IgD-negative memory B cell (primary cell): ENCODE results near the gene CNOT6L. TPM values are rescaled to one million over a fixed set of nuclear protein-coding genes. Genes with fewer than 3 reads are reported as not detected.
A peak's percentile ranks its signal among the peaks of the same experiment; 100 is the strongest.

Experiments
- H3K27ac Mint-ChIP-seq, 3 donors: one replicate each; pipeline ENCODE4 v1.8.0; 2020 to 2022; ENCODE audit warnings: mild to moderate bottlenecking in 3 of 3, mixed read lengths in 3 of 3, moderate library complexity in 1 of 3
- H3K27me3 Mint-ChIP-seq: one replicate; pipeline ENCODE4 v1.8.0; 2021; ENCODE audit warnings: mixed read lengths
- H3K36me3 Mint-ChIP-seq: one replicate; pipeline ENCODE4 v1.8.0; 2020; ENCODE audit warnings: mild to moderate bottlenecking, mixed read lengths
- H3K4me1 Mint-ChIP-seq, 3 donors: one replicate each; pipeline ENCODE4 v1.8.0; 2020 to 2022; ENCODE audit warnings: mixed read lengths in 3 of 3, mild to moderate bottlenecking in 1 of 3
- H3K4me3 Mint-ChIP-seq, 4 donors: one replicate each; pipeline ENCODE4 v1.8.0; 2020 to 2022; ENCODE audit warnings: mild to moderate bottlenecking in 4 of 4, mixed read lengths in 4 of 4, moderate library complexity in 3 of 4
- H3K9me3 Mint-ChIP-seq, 3 donors: one replicate each; pipeline ENCODE4 v1.8.0; 2020 to 2021; ENCODE audit warnings: mixed read lengths in 3 of 3, mild to moderate bottlenecking in 1 of 3
- polyA plus RNA-seq: library from polyadenylated mRNA; unstranded; fragments of 300-500 nt; fragmentation: Illumina TruSeq; gene quantifications from one replicate; pipeline ENCODE4 v1.2.3, GENCODE V29; 2021

The CNOT6L gene
- polyA plus RNA-seq, 1 donor from 2014 or later = 40.1 TPM

DNA sequence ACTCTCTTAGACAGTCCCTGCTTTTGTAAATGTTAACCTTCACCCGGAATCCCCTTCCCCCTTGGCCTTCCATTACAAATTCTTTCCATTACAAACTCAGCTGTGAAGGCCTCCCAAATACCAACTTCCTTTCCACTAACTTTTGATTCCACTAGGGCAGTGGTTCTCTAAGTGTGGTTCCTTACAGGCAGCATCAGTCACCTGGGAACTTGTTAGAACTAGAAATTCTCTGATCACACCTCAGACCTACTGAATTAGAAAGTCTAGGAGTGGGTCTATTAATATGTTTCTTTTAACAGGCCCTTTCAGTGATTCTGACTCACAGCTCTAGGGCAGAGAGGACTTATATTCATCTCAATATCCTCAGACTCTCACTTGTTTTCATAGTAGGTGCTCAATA lies 24.5 kb upstream of the CNOT6L start:
- Mint-ChIP-seq H3K4me3 (no peak overlapping the region), H3K36me3 (no peaks in the 10 kb centered on the region), H3K4me1 (no peaks in the 10 kb centered on the region), H3K9me3 (no peaks in the 10 kb centered on the region), H3K27ac (no peak overlapping the region), H3K27me3 (no peaks in the 10 kb centered on the region)

DNA sequence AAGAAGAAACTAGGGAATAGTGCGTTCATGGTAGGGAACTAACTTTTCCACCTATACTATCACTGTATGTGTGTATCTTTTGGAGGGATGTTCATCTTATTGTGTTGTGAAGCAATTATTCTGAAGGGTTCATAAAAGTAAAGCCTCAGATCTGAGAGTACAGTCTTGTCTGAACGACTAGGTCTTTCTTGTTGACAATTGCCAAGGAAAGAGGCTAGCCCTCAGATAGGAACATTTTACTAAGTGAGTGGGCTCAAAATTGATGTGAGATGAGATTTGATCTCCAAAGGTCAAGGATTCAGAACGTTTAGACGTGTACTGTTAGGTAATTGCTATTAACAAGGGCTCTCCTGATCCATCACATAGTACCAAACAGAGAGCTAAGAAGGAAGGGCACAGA lies 15.2 kb upstream of the CNOT6L start:
- Mint-ChIP-seq H3K27ac (no peak overlapping the region), H3K9me3 (peaks cover 0 to 2% (median 0%) of the 10 kb centered on the region in 3 donors), H3K36me3 (no peaks in the 10 kb centered on the region), H3K4me3 (no peak overlapping the region), H3K4me1 (no peaks in the 10 kb centered on the region), H3K27me3 (peaks cover 1% of the 10 kb centered on the region)

DNA sequence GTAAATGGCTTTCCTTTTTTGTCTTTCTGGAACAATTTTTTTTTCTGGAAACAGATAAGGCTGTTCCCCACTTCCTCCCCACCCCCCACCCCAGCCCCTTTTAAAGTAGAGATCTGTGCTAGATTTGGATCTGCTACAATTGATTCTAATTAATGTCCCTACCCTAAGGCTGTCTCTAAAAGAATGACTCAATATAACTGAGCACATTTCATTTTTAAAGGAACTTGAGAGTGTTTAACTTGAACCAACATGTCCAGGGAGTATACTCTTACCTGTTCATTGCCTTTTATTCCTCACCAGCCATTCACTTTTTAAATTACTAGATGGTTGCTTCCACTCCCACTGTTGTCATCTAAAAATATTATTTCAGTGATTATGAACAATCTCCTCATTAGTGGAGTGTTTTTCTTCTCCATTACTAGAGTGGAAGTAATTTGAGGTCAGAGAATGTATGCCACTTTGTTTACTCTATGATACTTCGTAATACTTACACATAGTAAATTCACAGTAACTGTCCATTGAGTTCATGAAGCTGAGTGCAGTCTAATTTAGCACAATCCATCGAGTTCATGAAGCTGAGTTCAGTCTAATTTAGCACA lies 14.1 kb upstream of the CNOT6L start:
- H3K4me1 Mint-ChIP-seq = no peaks in the 10 kb centered on the region
- H3K27ac Mint-ChIP-seq = no peak overlapping the region
- no peaks in the 10 kb centered on the region for H3K36me3 Mint-ChIP-seq
- peaks cover 0 to 2% (median 0%) of the 10 kb centered on the region in 3 donors for H3K9me3 Mint-ChIP-seq
- peaks cover 1% of the 10 kb centered on the region for H3K27me3 Mint-ChIP-seq
- no peak overlapping the region for H3K4me3 Mint-ChIP-seq

DNA sequence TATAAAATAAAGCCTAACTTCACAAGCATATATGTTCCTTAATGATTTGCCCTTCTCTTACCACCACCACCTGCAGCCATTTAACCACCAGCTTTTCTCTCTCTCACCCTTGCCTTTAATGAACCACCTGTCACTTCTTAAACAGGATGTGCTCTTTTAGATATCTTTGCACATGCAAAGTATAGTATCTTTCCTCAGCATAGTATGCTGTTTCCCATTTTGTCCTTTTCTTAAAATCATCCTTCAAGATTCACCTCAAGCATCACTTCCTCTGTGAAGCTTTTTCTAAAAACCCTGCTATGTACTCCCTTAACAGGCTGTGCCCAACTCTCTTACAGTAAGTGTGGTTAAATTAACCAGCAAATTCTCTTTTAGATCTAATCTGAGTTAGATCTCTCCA lies 8.2 kb upstream of the CNOT6L start:
- Mint-ChIP-seq H3K9me3 (peaks cover 0 to under 1% (median 0%) of the 10 kb centered on the region in 3 donors), H3K4me3 (peak overlapping the region; percentile 7 to 30 (median 26)), H3K27me3 (peaks cover 1% of the 10 kb centered on the region), H3K4me1 (peaks cover 21 to 28% (median 23%) of the 10 kb centered on the region in 3 donors), H3K27ac (peak overlapping the region in 2 of 3 donors; percentile 41 to 42), H3K36me3 (no peaks in the 10 kb centered on the region)

DNA sequence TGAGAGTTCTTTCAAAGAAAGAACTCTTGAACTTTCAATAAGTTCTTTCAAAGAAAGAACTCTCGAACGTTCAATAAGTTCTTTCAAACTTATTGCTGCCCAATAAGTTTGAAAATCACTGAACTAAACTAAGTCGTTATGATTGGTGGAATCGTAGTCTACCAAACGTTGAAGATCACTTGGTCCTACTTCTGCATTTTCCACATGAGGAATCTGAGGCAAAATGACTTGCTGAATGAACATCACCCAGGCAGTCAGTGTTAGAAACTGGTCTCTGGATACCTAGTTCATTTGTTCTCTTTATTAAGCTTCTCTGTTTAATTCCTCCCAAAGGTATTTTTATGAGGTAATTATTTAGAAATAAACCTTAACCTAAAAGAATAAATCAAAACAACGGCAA lies 7.1 kb upstream of the CNOT6L start:
- peak overlapping the region in 3 of 4 donors; percentile 27 to 72 (median 33) for H3K4me3 Mint-ChIP-seq
- H3K4me1 Mint-ChIP-seq = peaks cover 28 to 37% (median 29%) of the 10 kb centered on the region in 3 donors
- peak overlapping the region in 2 of 3 donors; percentile 41 to 65 for H3K27ac Mint-ChIP-seq

DNA sequence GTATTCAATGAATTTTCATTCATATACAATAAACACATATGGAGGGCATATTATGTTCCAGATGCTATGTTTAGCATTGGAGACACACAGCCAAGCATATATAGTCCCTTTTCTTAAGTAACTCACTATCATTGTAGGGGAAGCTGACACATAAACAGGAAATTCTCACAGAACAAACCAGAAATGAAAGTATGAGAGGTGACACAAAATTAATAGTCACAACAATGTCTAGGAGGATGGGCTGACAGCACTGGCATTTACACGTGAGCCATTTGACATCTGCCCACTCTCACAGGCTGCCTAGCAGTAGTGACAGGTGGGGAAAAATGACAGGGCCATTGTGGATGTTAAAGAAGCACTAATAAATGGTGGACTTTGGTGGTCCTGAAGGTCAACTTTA lies 2.6 kb upstream of the CNOT6L start:
- Mint-ChIP-seq H3K4me3 (peak overlapping the region; percentile 91 to 98 (median 97)), H3K36me3 (no peaks in the 10 kb centered on the region), H3K4me1 (peaks cover 24 to 36% (median 30%) of the 10 kb centered on the region in 3 donors), H3K9me3 (peaks cover 0 to 2% (median 0%) of the 10 kb centered on the region in 3 donors), H3K27me3 (no peaks in the 10 kb centered on the region), H3K27ac (peak overlapping the region; percentile 95 to 100 (median 97))

More for the DNA sequence above, 7.1 kb upstream of the CNOT6L start:
- Mint-ChIP-seq H3K36me3 (no peaks in the 10 kb centered on the region), H3K27me3 (no peaks in the 10 kb centered on the region), H3K9me3 (no peaks in the 10 kb centered on the region)

DNA sequence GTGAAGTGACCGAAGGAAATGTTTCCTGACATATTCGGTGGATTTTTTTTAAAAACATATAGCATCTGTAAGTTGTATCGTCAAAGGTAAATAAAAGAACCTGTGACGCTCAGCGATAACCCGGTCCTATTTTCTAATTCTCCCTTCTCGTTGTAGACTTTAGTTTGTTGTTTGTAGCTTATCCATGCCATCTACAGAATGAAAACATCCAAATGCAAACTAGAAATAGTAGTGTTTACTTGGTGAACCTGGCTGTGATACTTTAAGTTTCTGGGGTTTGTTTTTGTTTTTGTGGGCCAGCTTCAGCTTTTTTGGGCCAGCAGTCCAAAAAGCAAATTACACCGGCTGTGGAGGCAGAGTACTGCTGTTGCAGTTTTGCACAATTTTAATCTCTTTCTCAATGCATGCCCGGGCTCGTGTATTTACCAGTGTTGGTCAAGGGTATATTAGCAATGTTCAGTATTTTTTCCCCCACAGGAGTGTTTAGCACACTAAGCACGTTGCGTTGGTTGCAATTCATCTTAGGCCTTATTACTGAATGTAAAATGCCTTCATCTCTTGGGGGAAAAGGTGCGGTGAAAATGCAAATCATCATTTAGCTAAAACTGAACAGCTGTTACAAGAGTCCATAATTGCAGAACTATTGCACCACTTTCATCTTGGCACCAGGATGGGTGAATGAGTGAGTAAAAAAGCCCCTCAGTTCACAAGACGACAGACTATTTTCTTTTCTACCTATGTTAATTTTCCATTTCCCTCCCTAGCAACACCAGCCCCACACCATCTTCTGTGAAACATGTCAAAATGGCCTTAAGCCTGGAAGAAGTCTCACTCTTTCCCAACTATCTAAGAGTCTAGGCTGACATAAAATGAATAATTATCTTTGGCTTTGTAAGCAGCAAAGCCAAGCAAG lies 1.7 kb upstream of the CNOT6L start:
- Mint-ChIP-seq H3K36me3 (no peaks in the 10 kb centered on the region), H3K4me1 (peaks cover 15 to 31% (median 22%) of the 10 kb centered on the region in 3 donors), H3K27me3 (no peaks in the 10 kb centered on the region), H3K4me3 (peak overlapping the region; percentile 91 to 98 (median 97)), H3K27ac (peak overlapping the region; percentile 95 to 100 (median 97)), H3K9me3 (peaks cover 0 to 2% (median 0%) of the 10 kb centered on the region in 3 donors)

DNA sequence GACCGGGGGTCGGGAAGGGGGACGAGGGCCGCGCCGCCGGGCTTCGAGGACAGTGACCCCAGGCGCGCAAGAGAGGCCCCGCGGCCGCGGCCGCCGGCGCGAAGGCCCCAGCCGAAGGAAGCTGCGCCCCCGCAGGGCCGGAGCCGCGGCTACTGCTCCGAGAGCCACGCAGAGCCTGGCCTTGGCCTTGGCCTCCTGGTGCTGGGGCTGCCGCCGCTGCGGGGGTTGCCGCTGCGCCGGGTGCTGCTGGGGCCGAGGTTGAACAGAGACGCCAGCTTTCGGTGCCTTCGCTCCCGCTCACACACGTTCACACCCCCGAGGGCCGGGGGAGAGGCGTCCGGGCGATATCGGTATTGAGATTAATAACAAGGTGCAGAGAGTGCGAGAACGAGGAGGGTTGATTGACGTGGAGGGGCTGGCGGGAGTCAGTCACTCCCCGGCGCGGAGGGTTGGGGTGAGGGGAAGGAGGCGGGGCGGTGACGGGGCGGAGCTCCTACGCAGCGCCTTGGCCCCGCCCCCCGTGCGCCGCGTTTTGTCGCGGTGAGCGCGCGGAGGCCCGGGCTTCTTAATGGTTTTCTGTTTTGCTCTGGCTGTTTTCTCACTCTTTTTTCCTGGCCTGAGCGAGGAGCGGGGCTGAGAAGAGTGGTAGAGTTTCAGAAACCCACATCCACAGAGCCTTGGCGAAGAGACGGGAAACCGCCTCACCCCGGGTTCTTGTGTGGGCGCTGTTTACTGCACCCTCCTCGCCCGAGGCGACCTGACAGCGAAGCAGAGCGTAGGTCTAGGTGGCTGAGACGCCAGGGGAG lies 878 bp upstream of the CNOT6L start:
- H3K4me3 Mint-ChIP-seq = peak overlapping the region; percentile 91 to 98 (median 97)
- no peaks in the 10 kb centered on the region for H3K36me3 Mint-ChIP-seq
- H3K9me3 Mint-ChIP-seq = peaks cover 0 to 2% (median 0%) of the 10 kb centered on the region in 3 donors
- peak overlapping the region; percentile 95 to 100 (median 97) for H3K27ac Mint-ChIP-seq
- peaks cover 20 to 36% (median 29%) of the 10 kb centered on the region in 3 donors for H3K4me1 Mint-ChIP-seq
- H3K27me3 Mint-ChIP-seq = no peaks in the 10 kb centered on the region

DNA sequence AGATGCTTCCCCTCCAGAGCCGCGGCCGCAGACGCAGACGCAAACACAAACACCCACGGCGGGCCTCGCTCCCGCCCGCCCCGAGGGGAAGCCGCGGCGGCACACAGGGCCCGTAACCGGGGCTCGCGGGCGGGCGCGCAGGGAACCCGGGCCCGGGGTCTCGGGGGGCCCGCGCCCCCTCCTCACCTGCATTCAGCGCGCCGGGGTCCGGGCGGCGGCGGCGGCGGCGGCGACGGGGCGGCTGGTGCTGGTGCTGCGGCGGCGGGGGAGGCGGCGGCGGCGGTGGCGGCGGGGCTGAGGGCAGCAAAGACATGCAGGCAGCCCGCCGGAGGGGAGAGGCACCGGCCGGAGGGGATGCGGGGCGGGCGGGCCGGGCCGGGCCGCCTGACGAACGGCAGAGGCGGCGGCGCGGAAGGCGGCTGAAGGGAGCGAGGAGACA lies 255 bp upstream of the CNOT6L start:
- no peaks in the 10 kb centered on the region for H3K27me3 Mint-ChIP-seq
- H3K4me1 Mint-ChIP-seq = peaks cover 24 to 40% (median 34%) of the 10 kb centered on the region in 3 donors
- peak overlapping the region; percentile 93 to 100 (median 99) for H3K4me3 Mint-ChIP-seq
- H3K27ac Mint-ChIP-seq = peak overlapping the region; percentile 98 to 100 (median 99)
- no peaks in the 10 kb centered on the region for H3K36me3 Mint-ChIP-seq
- H3K9me3 Mint-ChIP-seq = peaks cover 0 to 2% (median 0%) of the 10 kb centered on the region in 3 donors

DNA sequence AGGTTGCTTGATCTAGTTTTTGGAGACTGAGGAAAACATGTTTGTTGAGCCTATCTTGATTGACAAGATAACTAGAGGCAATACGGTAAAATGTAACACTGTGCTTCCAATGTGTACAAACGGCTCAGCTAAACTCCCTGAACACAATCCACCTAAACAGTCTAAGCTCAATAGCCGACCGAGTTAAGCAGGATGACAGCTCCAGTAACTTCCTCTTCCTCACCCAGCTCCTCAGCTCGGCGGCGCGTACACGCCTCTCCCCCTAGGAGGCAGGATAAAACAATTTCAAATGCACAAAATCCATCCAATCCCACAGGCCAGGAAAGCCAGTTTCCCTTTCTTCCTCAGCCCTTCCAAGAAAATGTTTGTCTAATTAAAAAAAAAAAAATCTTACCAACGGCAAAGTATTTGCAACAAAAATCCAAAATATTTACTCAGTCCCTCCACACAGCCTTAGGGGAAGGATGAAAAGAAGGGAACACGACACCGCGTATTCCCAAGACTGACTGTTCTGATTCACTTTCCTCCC lies 1.0 kb downstream of the CNOT6L start:
- Mint-ChIP-seq H3K4me3 (peak overlapping the region; percentile 93 to 97 (median 94)), H3K27me3 (no peaks in the 10 kb centered on the region), H3K27ac (peak overlapping the region; percentile 98), H3K4me1 (peaks cover 35 to 51% (median 45%) of the 10 kb centered on the region in 3 donors), H3K9me3 (peaks cover 0 to 2% (median 0%) of the 10 kb centered on the region in 3 donors), H3K36me3 (no peaks in the 10 kb centered on the region)

DNA sequence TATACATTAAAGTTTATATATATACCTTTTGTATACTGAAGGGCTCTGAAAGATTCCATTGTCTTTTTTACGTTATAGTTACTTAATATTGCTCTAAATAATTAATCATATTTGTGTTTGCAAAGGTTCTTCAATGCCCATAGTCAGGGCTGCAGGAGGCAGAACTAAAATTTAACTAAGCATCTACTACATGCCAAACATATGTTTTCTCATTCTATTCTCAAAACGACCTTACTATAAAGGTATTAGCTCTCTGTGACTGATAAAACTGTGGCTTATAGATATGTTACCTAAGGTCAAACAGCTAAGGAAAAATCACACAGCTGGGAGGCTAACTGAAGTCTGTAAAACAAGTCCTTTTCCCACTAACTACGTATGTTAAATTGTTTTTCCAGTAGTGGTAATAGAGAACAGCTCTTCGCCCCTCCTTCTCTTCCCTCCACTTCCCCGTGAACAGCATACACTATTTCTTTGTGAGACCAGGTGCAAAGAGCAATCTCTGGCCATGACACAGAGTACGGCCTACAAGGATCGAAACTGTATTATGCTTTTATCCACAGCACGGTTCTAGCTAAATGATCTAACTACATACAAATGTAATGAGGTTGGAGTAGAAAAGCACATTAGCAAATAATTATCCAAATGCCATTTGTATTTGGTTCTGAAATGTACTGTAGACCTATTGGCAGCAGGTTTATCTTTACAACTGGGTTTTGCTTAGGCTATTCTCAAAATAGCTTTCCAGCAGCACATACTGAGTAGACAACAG lies 1.7 kb downstream of the CNOT6L start:
- no peaks in the 10 kb centered on the region for H3K36me3 Mint-ChIP-seq
- peak overlapping the region; percentile 93 to 97 (median 94) for H3K4me3 Mint-ChIP-seq
- peak overlapping the region; percentile 98 for H3K27ac Mint-ChIP-seq
- peaks cover 41 to 51% (median 49%) of the 10 kb centered on the region in 3 donors for H3K4me1 Mint-ChIP-seq
- H3K9me3 Mint-ChIP-seq = peaks cover 0 to 2% (median 0%) of the 10 kb centered on the region in 3 donors
- no peaks in the 10 kb centered on the region for H3K27me3 Mint-ChIP-seq

DNA sequence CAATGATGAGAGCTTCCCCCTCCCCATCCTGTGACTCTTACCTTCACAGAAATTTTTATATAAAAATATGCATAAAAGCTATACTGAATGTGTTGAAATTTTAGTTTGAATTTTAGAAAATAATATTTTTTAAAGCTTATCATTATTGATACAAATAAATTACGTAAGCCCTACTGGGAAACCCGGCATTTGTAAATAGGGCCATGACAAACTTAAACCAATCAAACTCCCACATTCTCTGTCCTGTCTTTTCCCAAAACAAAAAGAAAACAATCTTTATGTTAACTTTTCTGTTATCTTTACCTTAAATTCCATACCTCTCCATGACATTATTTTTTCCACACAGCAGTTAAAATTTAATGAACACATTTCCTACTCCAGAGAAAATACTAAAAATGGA lies 2.6 kb downstream of the CNOT6L start:
- Mint-ChIP-seq H3K27ac (no peak overlapping the region), H3K4me3 (peak overlapping the region in 2 of 4 donors; percentile 40 to 58)

DNA sequence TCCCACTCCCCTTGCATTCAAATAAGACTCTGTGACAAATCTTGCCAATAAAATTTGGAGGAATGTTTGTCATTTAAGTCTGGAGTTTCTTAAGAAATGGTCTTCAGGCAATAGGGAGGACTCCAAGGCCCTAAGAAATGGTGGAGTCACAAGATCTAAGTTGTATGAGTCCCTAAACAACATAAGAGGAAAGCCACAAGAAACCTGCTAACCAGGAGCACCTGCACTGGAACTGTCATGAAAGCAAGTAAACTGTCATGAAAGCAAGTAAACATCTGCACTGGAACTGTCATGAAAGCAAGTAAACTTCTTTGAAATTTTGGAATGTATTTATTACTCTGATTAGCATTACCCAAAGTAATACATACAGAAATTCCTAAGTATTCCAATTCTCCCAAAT lies 3.5 kb downstream of the CNOT6L start:
- Mint-ChIP-seq H3K27me3 (no peaks in the 10 kb centered on the region), H3K27ac (peak overlapping the region in 2 of 3 donors; percentile 62 to 81), H3K36me3 (peaks cover 4% of the 10 kb centered on the region), H3K9me3 (peaks cover 0 to 2% (median 0%) of the 10 kb centered on the region in 3 donors), H3K4me1 (peaks cover 46 to 52% (median 50%) of the 10 kb centered on the region in 3 donors), H3K4me3 (peak overlapping the region; percentile 22 to 83 (median 50))

More for the DNA sequence above, 2.6 kb downstream of the CNOT6L start:
- H3K36me3 Mint-ChIP-seq = peaks cover 2% of the 10 kb centered on the region
- peaks cover 0 to 2% (median 0%) of the 10 kb centered on the region in 3 donors for H3K9me3 Mint-ChIP-seq
- no peaks in the 10 kb centered on the region for H3K27me3 Mint-ChIP-seq
- H3K4me1 Mint-ChIP-seq = peaks cover 39 to 50% (median 48%) of the 10 kb centered on the region in 3 donors
